OCI-LY3 (cell line): ENCODE results near the gene SMC2.

Experiments
- H2AFZ ChIP-seq: fragments of 200-600, 300-600 bp; shearing (Covaris generic); 2 replicates; pipeline ENCODE4 v1.6.0; 2014; ENCODE audit warnings: antibody characterized with exemption, low read depth, low read length
- H3K27ac ChIP-seq: fragments of 200-600, 300-600 bp; sonication (generic); 2 replicates; pipeline ENCODE4 v1.5.1; 2014; ENCODE audit warnings: mild to moderate bottlenecking, low read length, moderate library complexity, mixed read lengths
- H3K27me3 ChIP-seq: fragments of 200-600, 300-600 bp; sonication (generic); 2 replicates; pipeline ENCODE4 v1.6.1; 2014; ENCODE audit warnings: low read depth, low read length, mixed read lengths
- H3K36me3 ChIP-seq: fragments of 200-600, 300-600 bp; sonication (generic); replicated peaks from 2 replicates; pipeline ENCODE3; 2014; ENCODE audit warnings: low read depth, low read length, mixed read lengths
- H3K4me1 ChIP-seq: fragments of 300-600, 200-600 bp; sonication (generic); 2 replicates; pipeline ENCODE4 v1.6.1; 2014; ENCODE audit warnings: low read length, mixed read lengths
- H3K4me2 ChIP-seq: fragments of 200-600, 300-600 bp; sonication (generic); 2 replicates; pipeline ENCODE4 v1.6.1; 2014; ENCODE audit warnings: low read length, mixed read lengths
- H3K4me3 ChIP-seq: fragments of 300-600, 200-600 bp; sonication (generic); 2 replicates; pipeline ENCODE4 v1.5.1; 2014; ENCODE audit warnings: antibody characterized with exemption, mild to moderate bottlenecking, low read length, moderate library complexity
- H3K79me2 ChIP-seq: fragments of 300-600, 200-600 bp; shearing (Covaris generic); 2 replicates; pipeline ENCODE4 v1.6.1; 2014; ENCODE audit warnings: mild to moderate bottlenecking, low read length, mixed read lengths
- H3K9ac ChIP-seq: fragments of 300-600, 200-600 bp; shearing (Covaris generic); 2 replicates; pipeline ENCODE4 v1.6.0; 2014; ENCODE audit warnings: mild to moderate bottlenecking, low read length, moderate library complexity
- H3K9me3 ChIP-seq: fragments of 200-600, 300-600 bp; shearing (Covaris generic); 2 replicates; pipeline ENCODE4 v1.6.1; 2014; ENCODE audit warnings: low read length, mixed read lengths; ENCODE audit not compliant: insufficient read depth
- H4K20me1 ChIP-seq: fragments of 200-600, 300-600 bp; sonication (generic); 2 replicates; pipeline ENCODE4 v1.6.1; 2016; ENCODE audit warnings: low read length, mixed read lengths; ENCODE audit not compliant: insufficient read depth
- CTCF ChIP-seq: fragments of 200-600, 300-600 bp; sonication (generic); IDR thresholded peaks from 2 replicates; pipeline ENCODE4 v1.5.1; 2014; ENCODE audit warnings: antibody characterized with exemption, low read length, low read depth
- EZH2phosphoT487 ChIP-seq: fragments of 200-600 bp; shearing (Covaris generic); IDR thresholded peaks from 2 replicates; pipeline ENCODE4 v1.6.1; 2018; ENCODE audit warnings: antibody characterized with exemption, mixed run types, low read depth

SMC2 gene

DNA sequence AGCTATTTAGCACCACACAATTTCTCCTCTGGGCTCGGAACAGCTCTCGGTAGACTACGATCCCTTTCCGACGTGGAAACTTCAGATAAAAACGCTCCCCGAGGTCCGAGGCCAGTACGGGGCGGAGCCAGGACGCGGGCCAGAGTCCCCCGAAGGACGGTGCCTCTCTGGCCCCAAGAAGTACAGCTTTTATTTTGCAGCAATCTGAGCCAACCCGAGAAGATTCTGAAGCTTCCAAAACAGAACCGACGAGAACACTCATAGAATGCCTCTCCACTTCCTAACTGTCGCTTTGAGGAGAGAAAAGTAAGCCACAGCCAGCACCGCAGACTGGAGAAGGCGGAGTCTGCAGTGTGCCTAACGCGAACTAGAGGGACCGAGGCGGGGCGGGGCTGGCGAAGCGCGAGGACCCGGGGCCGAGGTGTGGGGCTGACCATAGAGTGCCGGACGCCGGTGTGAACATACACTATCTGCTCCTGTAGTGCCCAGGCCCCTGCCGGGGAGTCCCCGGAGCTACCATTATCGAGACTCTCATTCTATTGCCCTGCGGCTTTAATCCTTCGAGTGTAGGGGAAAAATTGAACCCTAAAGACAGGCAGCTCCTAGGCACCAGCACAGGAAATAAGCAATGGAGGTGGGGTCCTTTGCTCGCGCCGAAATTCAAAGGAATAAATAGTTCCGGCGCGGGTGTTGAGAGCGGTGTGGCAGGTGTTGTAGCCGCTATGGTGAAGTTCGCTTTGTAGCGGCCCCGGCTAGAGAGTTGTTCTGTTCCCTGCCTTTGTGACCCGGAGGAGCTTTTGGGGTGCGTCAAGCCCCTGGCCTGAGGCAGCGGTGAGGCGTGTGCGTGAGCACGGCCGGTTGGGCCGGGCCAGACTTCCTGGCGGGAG is at the start of gene SMC2:
Gene SMC2, plus strand, starts transcription at position 663 of the 887 bp plus-strand sequence. CDS start 1,076 bp downstream, outside the sequence.
- H3K4me3 ChIP-seq, result peak within 1 kb of the TSS; percentile 99
- H3K27ac ChIP-seq, result peak within 1 kb of the TSS; percentile 82
- no peaks in the 10 kb centered on the region for H4K20me1 ChIP-seq
- peaks cover 50% of the 10 kb centered on the region for H3K79me2 ChIP-seq
- peaks cover 21% of the 10 kb centered on the region for H3K4me1 ChIP-seq
- TF ChIP-seq CTCF, result no peak
- no peak for TF ChIP-seq EZH2phosphoT487
- H3K36me3 ChIP-seq, result no peaks in the 10 kb centered on the region
- peak within 1 kb of the TSS; percentile 81 for H3K4me2 ChIP-seq
- peak within 1 kb of the TSS; percentile 96 for H3K9ac ChIP-seq
- H3K27me3 ChIP-seq, result no peaks in the 10 kb centered on the region
- peak within 1 kb of the TSS; percentile 99 for H2AFZ ChIP-seq
- H3K9me3 ChIP-seq, result no peaks in the 10 kb centered on the region

GRCh38 chr9:104068546-104068945 is 25.6 kb upstream of the SMC2 start:
- Histone ChIP-seq H3K9me3 (no peaks in the 10 kb centered on the region), H3K4me2 (no peak overlapping the region), H3K9ac (no peak overlapping the region), H3K4me1 (no peaks in the 10 kb centered on the region), H3K36me3 (no peaks in the 10 kb centered on the region), H3K27me3 (no peaks in the 10 kb centered on the region), H2AFZ (no peak overlapping the region), H3K79me2 (no peaks in the 10 kb centered on the region), H4K20me1 (no peaks in the 10 kb centered on the region), H3K27ac (no peak overlapping the region), H3K4me3 (no peak overlapping the region)
- TF ChIP-seq EZH2phosphoT487, result no peak
- no peak for TF ChIP-seq CTCF

GRCh38 chr9:104069288-104069687 is 24.8 kb upstream of the SMC2 start:
- Histone ChIP-seq H3K27me3 (no peaks in the 10 kb centered on the region), H4K20me1 (no peaks in the 10 kb centered on the region), H3K9me3 (no peaks in the 10 kb centered on the region), H2AFZ (no peak overlapping the region), H3K36me3 (no peaks in the 10 kb centered on the region), H3K4me2 (no peak overlapping the region), H3K9ac (no peak overlapping the region), H3K4me1 (no peaks in the 10 kb centered on the region), H3K27ac (no peak overlapping the region), H3K4me3 (no peak overlapping the region), H3K79me2 (no peaks in the 10 kb centered on the region)
- TF ChIP-seq CTCF (no peak), EZH2phosphoT487 (no peak)

DNA sequence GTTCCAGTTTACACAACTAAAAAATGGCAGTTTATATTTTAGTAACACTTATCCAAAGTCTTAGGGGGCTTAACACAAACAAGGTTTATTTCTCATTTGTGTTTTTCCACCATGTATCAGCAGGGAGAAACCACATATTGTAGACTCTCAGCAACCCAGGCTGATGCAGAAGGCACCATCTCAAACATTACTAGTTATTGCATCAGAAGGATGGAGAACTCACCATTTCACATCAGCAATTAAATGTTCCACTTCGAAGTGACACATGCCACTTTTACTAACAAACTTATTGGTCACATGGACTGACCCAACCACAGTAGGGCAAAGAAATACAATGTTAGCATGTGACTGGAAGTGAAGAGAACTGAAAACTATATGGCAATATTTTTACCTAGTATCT is 22.5 kb upstream of the SMC2 start:
- H2AFZ ChIP-seq, result no peak overlapping the region

More for the DNA sequence above, 22.5 kb upstream of the SMC2 start:
- TF ChIP-seq EZH2phosphoT487, result no peak
- no peak for TF ChIP-seq CTCF
- Histone ChIP-seq H3K9ac (no peak overlapping the region), H3K4me1 (no peaks in the 10 kb centered on the region), H3K79me2 (no peaks in the 10 kb centered on the region), H3K4me2 (no peak overlapping the region), H3K27me3 (no peaks in the 10 kb centered on the region), H3K27ac (no peak overlapping the region), H3K4me3 (no peak overlapping the region), H3K36me3 (no peaks in the 10 kb centered on the region), H3K9me3 (no peaks in the 10 kb centered on the region), H4K20me1 (no peaks in the 10 kb centered on the region)
